ENCODE results near the gene D2HGDH. TPM values are rescaled to one million over a fixed set of nuclear protein-coding genes. Genes with fewer than 3 reads are reported as not detected.

Gene D2HGDH
- total RNA-seq, 1 donor from 2014 or later: 10.0 TPM

GRCh38 chr2:241812730-241813643 is 78.6 kb downstream of the D2HGDH start:
- H3K79me2 ChIP-seq (ENCODE audit: insufficient read depth, low read length): no peaks in the 10 kb centered on the region
- Mint-ChIP-seq H3K4me3 (ENCODE audit: unreplicated experiment) (no peak overlapping the region), H3K27me3 (ENCODE audit: low read depth, unreplicated experiment) (peaks cover 8% of the 10 kb centered on the region), H3K36me3 (ENCODE audit: low read depth, unreplicated experiment) (no peaks in the 10 kb centered on the region), H3K27ac (ENCODE audit: unreplicated experiment) (no peak overlapping the region), H3K9me3 (ENCODE audit: unreplicated experiment) (no peaks in the 10 kb centered on the region), H3K4me1 (ENCODE audit: low read depth, unreplicated experiment) (peaks cover 5% of the 10 kb centered on the region)
- no peaks in the 10 kb centered on the region for H3K9me3 ChIP-seq (ENCODE audit: insufficient read depth, low read depth, low read length)
- no peaks in the 10 kb centered on the region for H3K36me3 ChIP-seq (ENCODE audit: insufficient read depth, low read length)
- H3K4me3 ChIP-seq (ENCODE audit: insufficient read depth, low read depth, low read length): no peak overlapping the region
- no peak overlapping the region for H3K4me2 ChIP-seq (ENCODE audit: low read length)
- H2AFZ ChIP-seq (ENCODE audit: low read depth, low read length): no peak overlapping the region
- TF ChIP-seq EZH2 (IDR thresholded peaks at IDR 0.05; ENCODE audit: insufficient read depth, low read length) (no peak), CTCF (IDR thresholded peaks at IDR 0.05; ENCODE audit: insufficient read depth, low read depth, low read length) (no peak)
- FAIRE-seq (no peak), DNase-seq (ENCODE audit: low read depth) (no peak)
- H4K20me1 ChIP-seq (ENCODE audit: insufficient read depth, low read length): no peaks in the 10 kb centered on the region
- H3K27ac ChIP-seq (ENCODE audit: low read depth, low read length): no peak overlapping the region
- H3K4me1 ChIP-seq (ENCODE audit: insufficient read depth, low read length): no peaks in the 10 kb centered on the region
- no peaks in the 10 kb centered on the region for H3K27me3 ChIP-seq (ENCODE audit: insufficient read depth, low read length)
- H3K9ac ChIP-seq (ENCODE audit: low read length): no peak overlapping the region

- no peaks in the 10 kb centered on the region for H3K4me1 ChIP-seq (ENCODE audit: insufficient read depth, low read length)
- no peak for FAIRE-seq
- TF ChIP-seq CTCF (IDR thresholded peaks at IDR 0.05; ENCODE audit: insufficient read depth, low read depth, low read length) (no peak), EZH2 (IDR thresholded peaks at IDR 0.05; ENCODE audit: insufficient read depth, low read length) (no peak)
- Mint-ChIP-seq H3K27me3 (ENCODE audit: low read depth, unreplicated experiment) (peaks cover 8% of the 10 kb centered on the region), H3K27ac (ENCODE audit: unreplicated experiment) (no peak overlapping the region), H3K9me3 (ENCODE audit: unreplicated experiment) (no peaks in the 10 kb centered on the region), H3K36me3 (ENCODE audit: low read depth, unreplicated experiment) (no peaks in the 10 kb centered on the region), H3K4me3 (ENCODE audit: unreplicated experiment) (no peak overlapping the region), H3K4me1 (ENCODE audit: low read depth, unreplicated experiment) (no peaks in the 10 kb centered on the region)
- no peaks in the 10 kb centered on the region for H3K27me3 ChIP-seq (ENCODE audit: insufficient read depth, low read length)
- no peaks in the 10 kb centered on the region for H3K36me3 ChIP-seq (ENCODE audit: insufficient read depth, low read length)
- H3K9me3 ChIP-seq (ENCODE audit: insufficient read depth, low read depth, low read length): no peaks in the 10 kb centered on the region
- H3K9ac ChIP-seq (ENCODE audit: low read length): no peak overlapping the region
- no peaks in the 10 kb centered on the region for H3K79me2 ChIP-seq (ENCODE audit: insufficient read depth, low read length)
- no peak overlapping the region for H2AFZ ChIP-seq (ENCODE audit: low read depth, low read length)
- H3K4me2 ChIP-seq (ENCODE audit: low read length): no peak overlapping the region
- no peak overlapping the region for H3K4me3 ChIP-seq (ENCODE audit: insufficient read depth, low read depth, low read length)
- DNase-seq (ENCODE audit: low read depth): no peak
- no peaks in the 10 kb centered on the region for H4K20me1 ChIP-seq (ENCODE audit: insufficient read depth, low read length)
- H3K27ac ChIP-seq (ENCODE audit: low read depth, low read length): no peak overlapping the region
Observed at GRCh38 chr2:241813644-241814392, 79.4 kb downstream of the D2HGDH start.
